LNCaP clone FGC (cell line): ENCODE data around the gene INS.
A peak's percentile ranks its signal among the peaks of the same experiment; 100 is the strongest.

Source experiments
- DNase-seq: peaks from one replicate; pipeline ENCODE4 v3.0.0-alpha.2; 2011; ENCODE audit warnings: low read depth
- H3K4me3 ChIP-seq: 2 replicates; pipeline ENCODE4 v1.5.1; 2011; ENCODE audit warnings: mild to moderate bottlenecking, low read depth, low read length, control low read depth
- TF ChIP-seq, protein P1 (sequence below): IDR thresholded peaks from 2 replicates; pipeline ENCODE4 v1.5.1; 2012; ENCODE audit warnings: mild to moderate bottlenecking; ENCODE audit not compliant: control insufficient read depth, insufficient read depth; ENCODE audit errors: extremely low read depth

Gene INS

DNA sequence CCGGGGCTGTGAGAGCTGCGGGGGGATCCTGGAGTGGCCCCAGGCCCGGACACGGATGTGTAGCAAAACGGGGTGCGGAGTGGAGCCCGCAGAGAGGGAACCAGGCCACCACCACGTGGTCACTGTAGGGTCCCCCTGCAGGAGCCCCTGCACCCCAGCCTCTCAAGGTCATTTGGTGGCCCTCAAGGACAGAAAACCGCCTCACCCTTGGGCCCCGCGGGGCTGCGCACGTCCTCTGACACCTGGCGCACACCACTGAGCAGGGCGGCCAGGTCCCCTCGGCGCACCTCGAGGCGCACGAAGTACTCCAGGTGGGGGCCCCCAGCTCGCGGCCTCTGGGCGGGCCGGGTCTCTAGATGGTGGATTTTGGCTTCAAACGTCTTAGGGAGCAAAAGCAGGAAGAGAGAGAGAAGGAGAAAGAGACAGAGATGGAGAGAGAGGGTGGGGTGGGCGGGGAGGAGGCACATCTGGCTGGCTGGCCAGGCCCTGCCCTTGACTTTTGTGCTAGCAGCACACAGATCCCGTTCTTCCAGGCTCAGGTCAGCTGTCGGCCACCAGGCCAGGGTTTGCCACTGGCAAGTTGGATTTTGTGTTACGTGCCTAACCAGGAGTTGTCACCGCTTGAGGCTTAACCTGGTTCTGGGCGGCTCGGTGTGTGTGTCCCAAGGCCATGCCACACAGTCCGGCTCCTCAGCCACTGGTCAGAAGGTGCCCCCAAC, 7.4 kb upstream of the INS start:
- no peak for DNase-seq
- no peak overlapping the region for H3K4me3 ChIP-seq
- TF ChIP-seq, protein P1, sequence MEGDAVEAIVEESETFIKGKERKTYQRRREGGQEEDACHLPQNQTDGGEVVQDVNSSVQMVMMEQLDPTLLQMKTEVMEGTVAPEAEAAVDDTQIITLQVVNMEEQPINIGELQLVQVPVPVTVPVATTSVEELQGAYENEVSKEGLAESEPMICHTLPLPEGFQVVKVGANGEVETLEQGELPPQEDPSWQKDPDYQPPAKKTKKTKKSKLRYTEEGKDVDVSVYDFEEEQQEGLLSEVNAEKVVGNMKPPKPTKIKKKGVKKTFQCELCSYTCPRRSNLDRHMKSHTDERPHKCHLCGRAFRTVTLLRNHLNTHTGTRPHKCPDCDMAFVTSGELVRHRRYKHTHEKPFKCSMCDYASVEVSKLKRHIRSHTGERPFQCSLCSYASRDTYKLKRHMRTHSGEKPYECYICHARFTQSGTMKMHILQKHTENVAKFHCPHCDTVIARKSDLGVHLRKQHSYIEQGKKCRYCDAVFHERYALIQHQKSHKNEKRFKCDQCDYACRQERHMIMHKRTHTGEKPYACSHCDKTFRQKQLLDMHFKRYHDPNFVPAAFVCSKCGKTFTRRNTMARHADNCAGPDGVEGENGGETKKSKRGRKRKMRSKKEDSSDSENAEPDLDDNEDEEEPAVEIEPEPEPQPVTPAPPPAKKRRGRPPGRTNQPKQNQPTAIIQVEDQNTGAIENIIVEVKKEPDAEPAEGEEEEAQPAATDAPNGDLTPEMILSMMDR: no peak

DNA sequence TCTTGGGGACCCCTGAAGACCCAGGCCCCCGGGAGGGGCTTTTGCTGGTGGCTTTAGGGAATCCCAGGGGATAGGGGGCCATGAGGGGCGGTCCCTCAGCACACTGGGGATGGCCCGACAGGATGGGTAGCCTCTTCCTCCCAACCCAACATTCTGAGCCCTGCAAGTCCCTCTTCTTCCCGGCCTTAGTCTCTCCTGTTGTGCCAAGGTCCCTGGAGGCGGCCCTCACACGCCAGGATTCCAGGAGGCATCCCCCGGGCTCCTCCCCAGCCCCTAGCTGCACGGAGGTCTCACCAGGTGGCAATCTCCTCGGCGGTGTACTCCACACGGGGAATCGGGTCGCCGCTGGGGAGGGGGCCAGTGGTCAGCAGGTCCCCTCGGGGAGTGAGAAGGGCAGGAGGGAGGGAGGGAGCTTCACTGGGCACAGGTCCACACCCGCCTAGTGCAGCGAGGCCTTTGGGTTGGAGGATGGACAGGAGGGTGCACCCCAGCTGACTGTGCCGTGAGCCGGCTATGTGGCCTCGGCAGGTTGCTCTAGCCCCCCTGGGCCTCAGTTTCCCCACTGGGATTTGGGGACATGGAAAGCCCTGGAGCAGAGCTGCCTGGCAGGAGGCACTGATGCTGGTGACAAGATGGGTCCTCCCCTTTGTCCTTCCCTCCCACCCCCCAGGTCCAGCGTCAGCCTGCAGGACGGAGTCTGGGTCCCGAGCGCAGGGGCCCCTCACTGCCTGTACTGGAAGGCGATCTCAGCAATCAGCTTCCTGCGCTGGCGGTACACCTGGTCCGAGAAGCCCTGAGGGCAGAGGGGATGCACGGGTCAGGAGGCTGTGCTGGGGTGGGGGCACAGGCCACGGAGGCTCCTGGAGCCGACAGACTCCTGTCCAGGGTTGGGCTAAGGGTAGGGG, 6.4 kb upstream of the INS start:
- no peak for DNase-seq
- H3K4me3 ChIP-seq: no peak overlapping the region
- TF ChIP-seq, protein P1: no peak

- TF ChIP-seq, protein P1: peak; percentile 60
- no peak for DNase-seq
- H3K4me3 ChIP-seq: no peak overlapping the region
These were observed 5.3 kb upstream of the INS start for GRCh38 chr11:2166091-2166851.

GRCh38 chr11:2165571-2165970, 4.6 kb upstream of the INS start:
- DNase-seq: no peak
- TF ChIP-seq, protein P1: no peak
- H3K4me3 ChIP-seq: no peak overlapping the region

GRCh38 chr11:2164861-2165555, 4.0 kb upstream of the INS start:
- no peak overlapping the region for H3K4me3 ChIP-seq
- DNase-seq: no peak
- TF ChIP-seq, protein P1: no peak

GRCh38 chr11:2164081-2164480, 3.1 kb upstream of the INS start:
- no peak overlapping the region for H3K4me3 ChIP-seq
- TF ChIP-seq, protein P1: no peak
- no peak for DNase-seq
